A549 treated with AZD2906 at 1 μM for 4 hours (cell line): ENCODE measurements around the gene FAM81B. TPM values are rescaled to one million over a fixed set of nuclear protein-coding genes. Genes with fewer than 3 reads are reported as not detected.

ENCODE experiments used
- total RNA-seq: library from RNA; stranded (reverse); fragments of 200-300 nt; extraction: Qiagen RNA extraction; gene quantifications from 5 replicates; pipeline ENCODE4 v1.2.3, GENCODE V29; 2022

Gene FAM81B, protein sequence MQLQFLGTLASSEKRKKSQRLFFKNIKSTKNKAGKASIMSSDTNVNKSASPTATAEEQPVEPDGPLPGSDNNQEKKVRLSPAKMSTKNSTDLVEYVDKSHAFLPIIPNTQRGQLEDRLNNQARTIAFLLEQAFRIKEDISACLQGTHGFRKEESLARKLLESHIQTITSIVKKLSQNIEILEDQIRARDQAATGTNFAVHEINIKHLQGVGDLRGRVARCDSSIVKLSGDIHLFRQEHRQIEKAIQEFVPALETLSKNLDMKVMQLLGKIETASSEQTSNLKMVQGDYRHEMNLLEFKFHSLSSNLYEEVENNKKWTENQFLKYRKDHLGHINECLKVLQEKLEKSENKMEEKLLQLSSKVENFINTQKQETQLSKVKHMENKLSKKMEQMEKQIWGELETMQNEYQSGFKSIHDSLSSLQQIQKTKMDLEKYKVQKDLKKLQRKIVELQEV
- total RNA-seq = not detected in 5 replicates

DNA sequence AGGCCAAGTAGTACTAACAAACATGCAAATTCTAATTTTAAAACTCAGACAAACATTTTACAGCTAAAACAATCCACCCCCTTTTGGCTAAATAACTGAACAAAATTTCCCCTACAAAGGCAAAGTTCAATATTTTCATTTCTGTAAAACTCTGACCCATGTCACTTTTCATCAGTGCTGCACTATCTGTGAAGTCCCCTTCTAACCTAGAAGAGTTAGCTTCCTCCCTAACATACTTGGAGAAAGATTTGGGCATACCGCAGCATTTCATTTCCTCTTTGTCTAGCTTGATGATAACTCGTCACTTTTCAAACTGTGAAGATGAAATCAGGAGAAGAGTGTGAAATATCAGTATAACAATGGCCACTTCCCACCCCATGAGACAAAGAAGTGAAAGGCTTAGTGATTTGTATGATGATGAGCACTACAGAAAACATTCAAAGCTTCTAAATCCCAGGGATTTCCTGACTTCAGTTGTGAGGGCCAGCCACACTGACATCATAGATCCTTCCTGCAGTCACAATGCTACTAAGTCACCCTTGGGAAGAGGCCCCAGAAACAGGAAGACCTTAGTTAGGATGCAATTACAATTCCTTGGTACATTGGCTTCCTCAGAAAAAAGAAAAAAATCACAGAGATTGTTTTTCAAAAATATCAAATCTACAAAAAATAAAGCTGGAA lies at the start of gene FAM81B:
Gene FAM81B (plus strand): TSS at position 555 of the 681 bp plus-strand sequence. CDS start 24 bp downstream, at position 579.

Other genes starting within 250 kb of the FAM81B start
- gene MCTP1, start 106.3 kb upstream of the FAM81B start, total RNA-seq = 7.3 to 9.5 TPM (median 9.1 TPM) in 5 replicates
- gene SKIC3, start 163.6 kb downstream of the FAM81B start, total RNA-seq = 17.3 to 24.2 TPM (median 21.6 TPM) in 5 replicates
- gene ARSK, start 163.7 kb downstream of the FAM81B start, total RNA-seq = 6.7 to 8.3 TPM (median 7.7 TPM) in 5 replicates
- 0.07 to 0.20 TPM (median 0.13 TPM) in 5 replicates for gene GPR150, start 228.7 kb downstream of the FAM81B start, total RNA-seq